Measurements from ENCODE around the gene SLC35G2.

DNA sequence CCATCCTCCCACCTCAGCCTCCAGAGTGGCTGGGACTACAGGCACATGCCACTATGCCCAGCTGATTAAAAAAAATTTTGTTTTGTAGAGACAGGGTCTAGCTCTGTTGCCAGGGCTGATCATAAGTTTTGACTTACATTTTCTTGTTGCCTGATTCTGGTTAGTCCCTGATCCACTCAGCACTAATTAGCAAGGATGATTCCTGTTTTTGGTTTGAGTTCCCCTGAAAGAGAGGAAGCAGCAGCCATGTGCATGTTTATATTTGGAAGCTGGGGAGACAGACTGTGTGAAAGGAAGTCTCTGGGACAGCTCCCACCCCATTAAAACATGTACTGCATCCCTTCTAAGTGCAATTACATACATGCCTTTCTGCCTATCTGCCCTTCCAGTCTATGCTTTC, 39.5 kb downstream of the SLC35G2 start:
- TF ChIP-seq, protein P1, sequence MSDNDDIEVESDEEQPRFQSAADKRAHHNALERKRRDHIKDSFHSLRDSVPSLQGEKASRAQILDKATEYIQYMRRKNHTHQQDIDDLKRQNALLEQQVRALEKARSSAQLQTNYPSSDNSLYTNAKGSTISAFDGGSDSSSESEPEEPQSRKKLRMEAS (IDR thresholded peaks at IDR 0.05) = no peak
- TF ChIP-seq RAD21 (IDR thresholded peaks at IDR 0.05; ENCODE audit: low read depth) = no peak
- TF ChIP-seq TAF1 (IDR thresholded peaks at IDR 0.05; ENCODE audit: low read depth) = no peak
- no peak for TF ChIP-seq EP300 (IDR thresholded peaks at IDR 0.05; ENCODE audit: borderline replicate concordance)
- TF ChIP-seq, protein P2, sequence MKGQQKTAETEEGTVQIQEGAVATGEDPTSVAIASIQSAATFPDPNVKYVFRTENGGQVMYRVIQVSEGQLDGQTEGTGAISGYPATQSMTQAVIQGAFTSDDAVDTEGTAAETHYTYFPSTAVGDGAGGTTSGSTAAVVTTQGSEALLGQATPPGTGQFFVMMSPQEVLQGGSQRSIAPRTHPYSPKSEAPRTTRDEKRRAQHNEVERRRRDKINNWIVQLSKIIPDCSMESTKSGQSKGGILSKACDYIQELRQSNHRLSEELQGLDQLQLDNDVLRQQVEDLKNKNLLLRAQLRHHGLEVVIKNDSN (IDR thresholded peaks at IDR 0.05) = no peak
- no peak for TF ChIP-seq NFIC (IDR thresholded peaks at IDR 0.05)
- TF ChIP-seq, protein P3, sequence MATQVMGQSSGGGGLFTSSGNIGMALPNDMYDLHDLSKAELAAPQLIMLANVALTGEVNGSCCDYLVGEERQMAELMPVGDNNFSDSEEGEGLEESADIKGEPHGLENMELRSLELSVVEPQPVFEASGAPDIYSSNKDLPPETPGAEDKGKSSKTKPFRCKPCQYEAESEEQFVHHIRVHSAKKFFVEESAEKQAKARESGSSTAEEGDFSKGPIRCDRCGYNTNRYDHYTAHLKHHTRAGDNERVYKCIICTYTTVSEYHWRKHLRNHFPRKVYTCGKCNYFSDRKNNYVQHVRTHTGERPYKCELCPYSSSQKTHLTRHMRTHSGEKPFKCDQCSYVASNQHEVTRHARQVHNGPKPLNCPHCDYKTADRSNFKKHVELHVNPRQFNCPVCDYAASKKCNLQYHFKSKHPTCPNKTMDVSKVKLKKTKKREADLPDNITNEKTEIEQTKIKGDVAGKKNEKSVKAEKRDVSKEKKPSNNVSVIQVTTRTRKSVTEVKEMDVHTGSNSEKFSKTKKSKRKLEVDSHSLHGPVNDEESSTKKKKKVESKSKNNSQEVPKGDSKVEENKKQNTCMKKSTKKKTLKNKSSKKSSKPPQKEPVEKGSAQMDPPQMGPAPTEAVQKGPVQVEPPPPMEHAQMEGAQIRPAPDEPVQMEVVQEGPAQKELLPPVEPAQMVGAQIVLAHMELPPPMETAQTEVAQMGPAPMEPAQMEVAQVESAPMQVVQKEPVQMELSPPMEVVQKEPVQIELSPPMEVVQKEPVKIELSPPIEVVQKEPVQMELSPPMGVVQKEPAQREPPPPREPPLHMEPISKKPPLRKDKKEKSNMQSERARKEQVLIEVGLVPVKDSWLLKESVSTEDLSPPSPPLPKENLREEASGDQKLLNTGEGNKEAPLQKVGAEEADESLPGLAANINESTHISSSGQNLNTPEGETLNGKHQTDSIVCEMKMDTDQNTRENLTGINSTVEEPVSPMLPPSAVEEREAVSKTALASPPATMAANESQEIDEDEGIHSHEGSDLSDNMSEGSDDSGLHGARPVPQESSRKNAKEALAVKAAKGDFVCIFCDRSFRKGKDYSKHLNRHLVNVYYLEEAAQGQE (IDR thresholded peaks at IDR 0.05; ENCODE audit: low read depth) = no peak

All from Ishikawa (cell line).